NCI-H2081 treated with DMSO at 0.1 percent for 48 hours (cell line): ENCODE measurements around the gene GNL1.
"Not testable (repeated sequence)": the region's sequence is repeated elsewhere in the genome, so short reads cannot be mapped to it uniquely, and the experiment has no call there.

Experiments used
- DNase-seq: peaks from one replicate; lab custom pipeline; 2025; lab: John Stamatoyannopoulos, UW

GNL1 gene

DNA sequence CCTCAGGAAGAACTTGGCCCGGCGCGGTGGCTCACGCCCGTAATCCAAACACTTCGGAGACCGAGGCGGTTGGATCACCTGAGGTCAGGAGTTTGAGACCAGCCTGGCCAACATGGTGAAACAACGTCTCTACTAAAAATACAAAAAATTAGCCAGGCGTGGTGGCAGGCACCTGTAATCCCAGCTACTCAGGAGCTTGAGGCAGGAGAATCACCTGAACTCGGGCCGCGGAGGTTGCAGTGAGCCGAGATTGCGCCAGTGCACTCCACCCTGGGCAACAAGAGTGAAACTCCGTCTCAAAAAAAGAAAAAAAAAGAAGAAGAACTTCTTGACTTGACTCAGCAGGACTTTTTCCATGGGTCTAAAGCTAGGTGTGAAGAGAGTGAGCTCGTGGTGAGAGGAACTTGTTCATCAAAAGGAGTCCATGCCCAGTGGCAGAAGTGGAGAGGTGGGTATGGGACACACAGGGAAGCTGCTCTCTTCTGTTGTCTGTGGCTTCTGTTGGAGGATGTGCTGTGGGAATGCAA, 26.9 kb downstream of the GNL1 start:
- not testable (repeated sequence) for DNase-seq

DNA sequence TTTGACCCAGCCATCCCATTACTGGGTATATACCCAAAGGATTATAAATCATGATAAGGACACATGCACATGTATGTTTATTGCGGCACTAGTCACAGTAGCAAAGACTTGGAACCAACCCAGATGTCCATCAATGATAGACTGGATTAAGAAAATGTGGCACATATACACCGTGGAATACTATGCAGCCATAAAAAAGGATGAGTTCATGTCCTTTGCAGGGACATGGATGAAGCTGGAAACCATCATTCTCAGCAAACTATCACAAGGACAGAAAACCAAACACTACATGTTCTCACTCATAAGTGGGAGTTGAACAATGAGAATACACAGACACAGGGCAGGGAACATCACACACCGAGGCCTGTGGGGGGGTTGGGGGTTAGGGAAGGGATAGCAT, 29.8 kb downstream of the GNL1 start:
- not testable (repeated sequence) for DNase-seq

DNA sequence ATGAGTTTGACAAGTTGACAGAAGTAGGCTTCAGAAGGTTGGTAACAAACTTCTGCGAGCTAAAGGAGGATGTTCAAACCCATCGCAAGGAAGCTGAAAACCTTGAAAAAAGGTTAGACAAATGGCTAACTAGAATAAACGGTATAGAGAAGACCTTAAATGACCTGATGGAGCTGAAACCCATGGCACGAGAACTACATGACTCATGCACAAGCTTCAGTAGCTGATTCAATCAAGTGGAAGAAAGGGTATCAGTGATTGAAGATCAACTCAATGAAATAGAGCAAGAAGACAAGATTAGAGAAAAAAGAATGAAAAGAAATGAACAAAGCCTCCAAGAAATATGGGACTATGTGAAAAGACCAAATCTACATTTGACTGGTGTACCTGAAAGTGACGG, 34.3 kb downstream of the GNL1 start:
- DNase-seq, result not testable (repeated sequence)

- not testable (repeated sequence) for DNase-seq
Measured at GRCh38 chr6:30521082-30521481, 35.2 kb downstream of the GNL1 start.

- no peak for DNase-seq
Measured at GRCh38 chr6:30520522-30520921, 35.8 kb downstream of the GNL1 start.

- not testable (repeated sequence) for DNase-seq
Measured at GRCh38 chr6:30518505-30519145, 37.7 kb downstream of the GNL1 start.

DNA sequence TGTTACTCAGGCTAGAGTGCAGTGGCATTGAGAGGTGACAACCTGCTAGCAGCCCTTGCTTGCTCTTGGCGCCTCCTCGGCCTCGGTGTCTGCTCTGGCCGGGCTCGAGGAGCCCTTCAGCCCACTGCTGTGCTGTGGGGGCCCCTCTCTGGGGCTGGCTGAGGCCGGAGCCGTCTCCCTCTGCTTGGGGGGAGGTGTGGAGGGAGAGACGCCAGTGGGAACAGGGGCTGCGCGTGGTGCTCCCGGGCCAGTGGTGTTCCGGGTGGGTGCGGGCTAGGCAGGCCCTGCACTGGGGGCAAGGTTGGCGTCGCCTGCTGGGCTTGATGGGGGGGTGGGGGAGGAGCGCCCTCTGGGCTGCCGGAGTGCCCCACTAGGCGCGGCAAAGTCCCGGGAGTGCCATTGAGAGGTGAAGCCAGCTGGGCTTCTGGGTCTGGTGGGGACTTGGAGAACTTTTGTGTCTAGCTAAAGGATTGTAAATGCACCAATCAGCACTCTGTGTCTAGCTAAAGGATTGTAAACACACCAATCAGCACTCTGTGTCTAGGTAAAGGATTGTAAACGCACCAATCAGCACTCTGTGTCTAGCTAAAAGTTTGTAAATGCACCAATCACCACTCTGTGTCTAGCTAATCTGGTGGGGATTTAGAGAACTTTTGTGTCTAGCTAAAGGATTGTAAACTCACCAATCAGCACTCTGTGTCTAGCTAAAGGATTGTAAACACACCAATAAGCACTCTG, 38.4 kb downstream of the GNL1 start:
- not testable (repeated sequence) for DNase-seq

DNA sequence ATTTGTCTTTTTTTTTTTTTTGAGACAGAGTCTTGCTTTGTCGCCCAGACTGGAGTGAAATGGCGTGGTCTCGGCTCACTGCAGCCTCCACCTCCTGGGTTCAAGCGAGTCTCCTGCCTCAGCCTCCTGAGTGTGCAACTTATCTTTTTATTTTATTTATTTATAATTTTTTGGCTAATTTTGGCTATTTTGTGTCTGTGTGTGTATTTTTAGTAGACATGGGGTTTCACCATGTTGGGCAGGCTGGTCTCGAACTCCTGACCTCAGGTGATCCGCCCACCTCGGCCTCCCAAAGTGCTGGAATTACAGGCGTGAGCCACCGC, 39.6 kb downstream of the GNL1 start:
- DNase-seq, result not testable (repeated sequence)

DNA sequence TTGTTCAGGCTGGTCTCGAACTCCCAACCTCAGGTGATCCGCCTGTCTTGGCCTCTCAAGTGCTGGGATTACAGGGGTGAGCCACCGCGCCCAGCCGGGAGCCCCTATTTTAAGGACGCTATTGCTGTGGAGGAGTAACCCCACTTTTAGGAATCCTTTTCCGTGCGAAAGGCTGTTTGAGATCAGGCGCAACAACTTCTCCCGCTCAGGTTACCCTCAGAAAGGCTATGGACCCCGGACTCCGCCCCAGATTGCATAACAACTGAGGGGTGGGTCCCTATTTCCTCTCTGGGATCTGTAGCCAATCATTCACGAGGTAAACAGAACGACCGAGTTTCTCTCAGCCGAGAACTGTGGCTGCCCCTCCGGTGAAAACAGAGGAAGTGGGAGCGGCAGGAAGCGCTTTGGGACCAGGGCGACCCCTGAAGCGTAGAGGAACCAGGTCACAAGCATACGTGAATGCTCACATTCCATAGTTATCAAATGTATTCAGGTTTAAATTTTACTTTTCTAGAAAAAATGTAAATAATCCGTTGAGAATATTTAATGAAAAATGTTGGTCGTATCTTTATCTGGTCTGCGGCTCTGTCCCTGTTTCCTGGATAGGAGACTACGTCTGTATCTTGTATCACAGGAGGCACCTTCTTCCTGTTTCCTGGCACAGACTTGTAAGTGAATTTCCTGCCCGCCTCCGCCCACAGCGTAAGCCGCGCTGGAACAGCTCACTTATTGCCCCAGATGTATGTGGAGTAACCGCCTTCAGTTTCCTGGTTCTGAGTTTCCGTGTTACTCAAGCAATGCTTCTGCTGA, 40.1 kb downstream of the GNL1 start:
- DNase-seq, result no peak

DNA sequence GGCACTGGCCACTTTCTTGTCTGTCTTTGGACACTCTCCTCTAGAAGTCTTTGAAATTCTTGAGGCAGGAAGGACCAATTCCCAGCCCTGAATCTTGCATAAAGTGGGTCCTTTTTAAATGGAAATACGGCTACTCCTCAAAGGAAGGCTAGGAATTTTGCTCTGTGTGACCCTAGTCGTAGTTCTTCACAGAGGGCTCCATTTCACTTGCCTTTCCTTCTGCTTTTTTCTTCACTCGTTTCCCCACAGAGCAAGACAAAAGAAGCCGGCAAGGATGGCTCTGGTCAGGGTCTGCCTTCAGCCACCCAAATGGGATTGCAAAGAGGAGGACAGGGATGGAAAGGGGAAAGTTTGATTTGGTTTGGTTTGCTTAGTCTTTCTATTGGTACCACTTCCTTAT, 41.2 kb downstream of the GNL1 start:
- DNase-seq, result no peak

DNA sequence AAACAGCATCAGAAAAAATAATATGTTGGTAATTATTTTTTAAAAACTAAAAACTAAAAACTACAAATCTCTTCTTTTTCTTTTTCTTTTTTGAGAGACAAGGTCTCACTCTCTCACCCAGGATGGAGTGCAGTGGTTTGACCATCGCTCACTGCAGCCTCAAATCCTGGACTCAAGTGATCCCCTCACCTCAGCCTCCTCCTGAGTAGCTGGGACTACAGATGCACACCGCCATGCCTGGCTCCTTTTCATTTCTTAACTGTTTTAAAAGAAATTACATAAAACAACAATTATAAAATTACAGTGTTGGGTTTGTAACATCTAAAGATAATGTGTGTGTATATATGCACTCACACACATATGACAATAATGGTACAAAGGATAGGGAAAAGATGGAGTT, 42.8 kb downstream of the GNL1 start:
- no peak for DNase-seq

- no peak for DNase-seq
Measured at GRCh38 chr6:30511169-30511546, 45.1 kb downstream of the GNL1 start.

GRCh38 chr6:30510419-30511168, 45.7 kb downstream of the GNL1 start:
- no peak for DNase-seq

DNA sequence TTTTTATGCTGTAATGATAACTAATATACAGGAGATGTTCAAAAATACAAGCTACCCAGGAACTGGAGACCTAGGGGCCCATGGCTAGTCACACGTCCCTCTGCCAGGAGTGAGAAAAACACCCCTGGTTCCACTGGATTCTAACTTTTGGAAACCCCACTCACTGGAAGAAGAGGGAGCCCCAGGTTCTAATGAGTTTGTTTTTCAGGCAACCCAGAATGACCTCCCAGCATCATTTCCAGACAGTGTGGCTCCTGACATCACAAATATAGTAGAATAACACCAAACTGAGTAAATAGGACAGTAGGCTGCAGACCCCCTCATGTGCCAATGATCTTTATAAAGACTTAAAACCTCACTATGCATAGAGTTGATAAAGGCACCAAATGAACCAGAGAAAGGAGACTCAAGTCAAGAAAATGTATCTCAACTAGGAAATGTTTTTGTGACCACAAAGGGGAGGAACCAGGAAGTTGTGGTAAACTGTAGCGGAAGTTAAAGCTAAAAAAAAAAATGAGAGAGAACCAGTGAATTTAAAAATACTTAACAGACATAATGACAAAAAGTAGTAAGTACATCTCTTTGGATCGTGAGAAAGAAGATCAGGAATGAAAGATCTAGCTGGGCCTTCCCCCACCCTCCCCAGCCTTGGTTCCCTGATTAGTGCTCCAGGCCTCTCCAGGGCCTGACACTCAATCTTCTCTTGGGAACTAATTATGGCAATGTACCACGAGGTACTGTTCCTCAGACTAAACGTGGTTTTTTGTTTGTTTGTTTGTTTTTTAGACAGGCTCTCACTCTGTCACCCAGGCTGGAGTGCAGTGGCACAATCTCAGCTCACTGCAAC, 47.2 kb downstream of the GNL1 start:
- DNase-seq, result no peak

DNA sequence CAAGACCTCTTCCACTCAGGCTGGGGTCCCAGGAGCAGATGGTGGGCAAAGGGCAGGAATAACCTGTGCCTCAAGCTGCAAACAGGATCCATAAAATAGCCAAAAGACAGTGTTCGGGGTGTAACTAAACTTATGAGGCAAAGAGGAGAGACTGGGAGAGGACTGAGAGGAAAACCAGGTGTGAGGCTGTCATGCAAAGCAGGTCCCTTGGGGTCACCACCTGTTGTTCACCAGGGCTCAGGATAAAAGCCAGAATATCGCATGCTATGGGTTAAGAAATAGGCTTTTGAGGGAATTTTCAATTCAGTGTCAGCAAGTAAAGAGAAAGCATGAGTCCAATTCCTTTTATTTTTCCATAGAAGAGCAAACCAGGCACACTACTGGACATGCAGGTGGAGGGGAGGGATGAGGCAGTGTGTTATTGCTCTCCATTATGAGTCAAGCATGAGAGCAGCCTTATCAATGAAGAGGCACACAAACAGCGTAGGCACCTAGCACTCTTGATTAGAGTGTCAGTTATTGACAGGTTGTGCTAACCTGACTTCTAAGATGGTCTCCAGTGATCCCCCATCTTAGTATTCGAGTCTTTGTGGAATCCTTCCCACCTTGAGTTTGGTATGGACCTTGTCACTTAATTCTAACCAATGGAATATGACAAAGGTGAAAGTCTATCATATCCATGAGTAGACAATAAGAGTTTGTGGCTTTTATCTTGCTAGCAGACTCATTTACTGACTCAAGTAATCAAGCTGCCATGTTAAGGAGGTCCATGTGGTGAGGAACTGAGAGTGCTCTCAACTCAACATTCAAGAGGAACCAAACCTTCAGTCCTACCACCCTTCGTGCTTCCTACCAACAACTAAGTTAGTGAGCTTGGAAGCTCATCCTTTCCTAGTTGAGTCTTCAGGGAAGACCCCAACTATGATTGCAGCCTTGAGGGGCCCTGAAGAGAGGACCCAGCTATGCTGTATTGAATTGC, 48.2 kb downstream of the GNL1 start:
- no peak for DNase-seq

DNA sequence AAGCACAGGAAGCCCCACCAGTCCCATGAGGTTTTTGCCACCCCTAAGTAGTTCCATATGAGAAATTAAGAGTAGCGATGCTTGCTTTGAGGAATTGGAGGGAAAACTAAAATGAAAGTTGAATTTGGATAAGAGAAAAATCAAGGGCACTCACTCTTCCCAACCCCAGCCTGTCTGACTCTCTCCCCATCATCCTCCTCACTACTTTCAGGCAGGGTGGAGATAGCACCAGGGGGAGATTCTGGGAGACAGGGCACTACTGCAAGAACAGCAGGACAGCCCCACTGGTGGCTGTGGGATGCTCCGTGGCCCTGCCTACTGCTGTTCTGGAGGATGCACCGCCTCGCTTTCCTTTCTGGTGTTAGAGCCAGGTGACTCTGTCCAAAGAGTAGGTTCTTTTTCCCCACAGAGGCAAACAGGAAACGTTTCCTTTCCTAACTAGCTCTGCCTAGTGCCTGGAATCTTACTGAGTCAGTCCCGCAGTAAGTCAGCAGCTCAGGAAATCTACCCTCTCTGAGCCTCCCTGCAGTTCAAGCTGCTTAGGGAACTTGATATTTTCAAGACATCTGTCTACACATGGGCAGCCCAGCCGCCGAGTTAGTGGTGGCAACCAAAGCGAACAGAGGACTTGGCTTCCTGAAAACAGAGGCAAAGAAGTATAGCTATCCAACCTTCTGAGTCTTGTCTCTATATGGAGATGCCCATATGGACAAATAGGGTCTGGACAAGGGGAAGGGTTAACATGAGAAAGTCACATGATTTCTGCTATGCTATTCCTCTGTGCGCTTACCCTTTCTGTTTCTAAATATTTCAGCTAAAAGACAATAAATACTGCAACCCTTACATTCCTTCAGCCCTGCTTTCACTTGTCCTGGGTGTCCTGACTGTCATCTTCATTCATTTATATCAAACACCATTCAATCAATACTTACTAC, 55.6 kb downstream of the GNL1 start:
- DNase-seq, result no peak

- not testable (repeated sequence) for DNase-seq
Measured at GRCh38 chr6:30498705-30499104, 57.6 kb downstream of the GNL1 start.

- DNase-seq, result no peak
Measured at GRCh38 chr6:30497714-30498113, 58.6 kb downstream of the GNL1 start.

- not testable (repeated sequence) for DNase-seq
Measured at GRCh38 chr6:30497261-30497599, 59.1 kb downstream of the GNL1 start.
